Adrenal gland (tissue), 12 donors: ENCODE data around the gene FAM98B. TPM values are rescaled to one million over a fixed set of nuclear protein-coding genes. Genes with fewer than 3 reads are reported as not detected.

Experiments
- DNase-seq, 7 donors: peaks; one replicate each; pipeline ENCODE4 v3.0.0-alpha.2; 2019 to 2020
- H3K27ac ChIP-seq, 5 donors: fragments of 200-600 bp; sonication (generic) in 4 of 5; 1 replicate in 3 of 5; 2 replicates in 2 of 5; pipeline versions ENCODE4 v1.5.1 to v1.8.0; 2016 to 2020; ENCODE audit warnings: mild to moderate bottlenecking in 1 of 5
- H3K27me3 ChIP-seq: fragments of 200-600 bp; 2 replicates; pipeline ENCODE4 v1.8.0; 2021
- H3K36me3 ChIP-seq, 2 donors: fragments of 200-600 bp; replicated peaks in 1 of 2; 1 replicate in 1 of 2; 2 replicates in 1 of 2; pipeline versions ENCODE4 v1.5.1 to v1.8.0; 2018 to 2022
- H3K4me1 ChIP-seq, 2 donors: fragments of 200-600 bp; replicated peaks in 1 of 2; 1 replicate in 1 of 2; 2 replicates in 1 of 2; pipeline versions ENCODE4 v1.5.1 to v1.8.0; 2018 to 2021
- H3K4me3 ChIP-seq, 4 donors: fragments of 200-600 bp; sonication (generic) in 3 of 4; one replicate each; pipeline ENCODE4 v1.5.1; 2016 to 2018
- H3K9me3 ChIP-seq, 3 donors: fragments of 200-600 bp; sonication (generic) in 1 of 3; replicated peaks in 1 of 3; 1 replicate in 2 of 3; 2 replicates in 1 of 3; pipeline versions ENCODE4 v1.5.1 to v1.8.0; 2016 to 2021
- CTCF ChIP-seq, 6 experiments: fragments of 450-650 bp in 4 of 6; fragments of 200-600 bp in 2 of 6; sonication (generic) in 1 of 6; IDR thresholded peaks; 1 replicate in 5 of 6; 2 replicates in 1 of 6; pipeline versions ENCODE4 v1.5.1 to v1.8.0; 2016 to 2021; ENCODE audit warnings: antibody characterized with exemption in 6 of 6, mild to moderate bottlenecking in 2 of 6, moderate library complexity in 1 of 6
- POLR2A ChIP-seq, 2 donors: fragments of 450-650 bp; IDR thresholded peaks; one replicate each; pipeline ENCODE4 v1.6.1; 2017; ENCODE audit warnings: antibody characterized with exemption in 2 of 2, mild to moderate bottlenecking in 2 of 2, moderate library complexity in 1 of 2
- WGBS, 4 donors: extraction: QIAGEN DNeasy Blood & Tissue Kit in 2 of 4; methylation state at CpG; one replicate each; pipeline versions ENCODE4 v1.1.5 to v1.1.7; 2013 to 2017; 5-methylcytosine and 5-hydroxymethylcytosine counted together
- intact Hi-C, 2 donors: fragments of 100-400 bp; cut with DNase I; formaldehyde crosslinking; loops; one replicate each; pipeline versions ENCODE4 v1.14.1 to v1.15.0; 2022 to 2023
- polyA plus RNA-seq, 3 donors: library from polyadenylated mRNA; stranded (reverse); fragments of 200-250 nt in 2 of 3; fragments of 350-450 nt in 1 of 3; fragmentation: Illumina TruSeq in 1 of 3; extraction: RNeasy Lipid Tissue Mini Kit (QIAGEN cat#74804) in 1 of 3; gene quantifications; one replicate each; pipeline ENCODE4 v1.2.3, GENCODE V29; 2013 to 2014
- total RNA-seq, 9 donors: library from RNA; depleted of rRNA in 4 of 9; stranded (reverse); fragments of >200 nt in 4 of 9; fragments of 120-200 nt in 1 of 9; fragmentation: NEBNext Ultra II Directional in 1 of 9; extraction: Animal tissue kit (Norgen Biotek cat#: 25700) in 1 of 9; gene quantifications; one replicate each; pipeline versions ENCODE4 v1.1.0 to v1.2.4, GENCODE V29; 2013 to 2023
- donor health status: healthy with polysubstance abuse.
- donor health status: Bipolar disorder and iron deficiency.
- donor health status: DM: yes; HTN: yes; CAD: no.
- donor health status: DM: no; HTN: no; CAD: no.
- donor health status: DM: no; HTN: no; CAD: no.
- donor health status: DM: yes; HTN: yes; CAD: no.

The FAM98B gene
- total and polyA plus RNA-seq, 12 donors = 3.0 to 30.1 (median 12.3) TPM

DNA sequence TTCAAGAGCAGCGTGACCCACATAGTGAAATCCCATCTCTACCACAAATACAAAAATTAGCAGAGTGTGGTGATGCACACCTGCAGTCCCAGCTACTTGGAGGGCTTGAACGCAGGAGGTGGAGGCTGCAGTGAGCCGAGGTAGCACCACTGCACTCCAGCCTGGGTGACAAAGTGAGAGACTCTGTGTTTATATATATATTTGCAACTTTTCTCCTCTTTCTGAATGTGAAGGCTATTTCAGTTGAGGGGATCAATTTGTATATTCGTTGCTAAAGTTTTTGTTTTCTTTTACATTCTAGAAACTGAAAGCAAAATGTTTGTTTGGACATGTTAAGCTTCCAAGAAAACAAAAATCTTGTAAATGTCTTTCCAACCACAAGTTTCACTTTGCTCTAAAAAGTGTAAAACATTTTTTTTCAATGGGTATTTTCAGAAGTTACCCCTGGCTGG lies 29.8 kb upstream of the FAM98B start:
- Histone ChIP-seq H3K27me3 (no peaks in the 10 kb centered on the region), H3K4me1 (no peaks in the 10 kb centered on the region), H3K36me3 (no peaks in the 10 kb centered on the region), H3K27ac (no peak overlapping the region), H3K9me3 (no peaks in the 10 kb centered on the region), H3K4me3 (no peak overlapping the region)
- DNase-seq = no peak
- 71 to 78% (median 75%) methylated on average over 4 of the region's 4 CpGs for WGBS, 4 donors
- TF ChIP-seq CTCF (IDR thresholded peaks at IDR 0.05) = no peak
- TF ChIP-seq POLR2A (IDR thresholded peaks at IDR 0.05) = no peak
- intact Hi-C loops = no loop called here

DNA sequence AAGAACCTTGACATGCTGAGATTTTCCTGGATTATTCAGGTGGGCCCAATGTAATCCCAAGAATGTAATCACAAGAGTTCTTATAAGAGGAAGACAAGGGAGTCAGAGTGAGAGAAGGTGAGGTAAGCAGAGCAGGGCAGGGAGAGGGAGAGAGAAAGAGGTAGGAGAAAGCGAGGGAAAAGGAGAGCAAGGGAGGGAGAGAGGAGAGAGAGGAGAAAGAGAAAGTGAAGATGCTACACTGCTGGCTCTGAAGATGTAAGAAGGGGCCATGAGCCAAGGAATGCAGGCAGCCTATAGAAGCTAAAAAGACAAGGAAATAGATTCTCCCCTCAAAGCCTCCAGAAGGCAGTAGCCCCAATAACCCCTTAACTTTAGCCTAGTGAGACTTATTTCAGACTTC lies 28.7 kb upstream of the FAM98B start:
- no peaks in the 10 kb centered on the region for H3K36me3 ChIP-seq
- no peaks in the 10 kb centered on the region for H3K9me3 ChIP-seq
- DNase-seq = no peak
- no peak overlapping the region for H3K4me3 ChIP-seq
- no peak overlapping the region for H3K27ac ChIP-seq
- WGBS, 4 donors = 80 to 96% (median 85%) methylated on average over 1 of the region's 1 CpG
- no peaks in the 10 kb centered on the region for H3K4me1 ChIP-seq
- TF ChIP-seq POLR2A (IDR thresholded peaks at IDR 0.05) = no peak
- TF ChIP-seq CTCF (IDR thresholded peaks at IDR 0.05) = no peak
- intact Hi-C loops = no loop called here
- H3K27me3 ChIP-seq = no peaks in the 10 kb centered on the region

- DNase-seq = no peak
- Histone ChIP-seq H3K27ac (no peak overlapping the region), H3K27me3 (no peaks in the 10 kb centered on the region), H3K9me3 (no peaks in the 10 kb centered on the region), H3K4me1 (no peaks in the 10 kb centered on the region), H3K4me3 (no peak overlapping the region), H3K36me3 (no peaks in the 10 kb centered on the region)
- intact Hi-C loops = no loop called here
- 77 to 94% (median 87%) methylated on average over 1 of the region's 1 CpG for WGBS, 4 donors
- TF ChIP-seq POLR2A (IDR thresholded peaks at IDR 0.05) (no peak), CTCF (IDR thresholded peaks at IDR 0.05) (no peak)
These were observed 26.5 kb upstream of the FAM98B start for GRCh38 chr15:38427380-38427779.

DNA sequence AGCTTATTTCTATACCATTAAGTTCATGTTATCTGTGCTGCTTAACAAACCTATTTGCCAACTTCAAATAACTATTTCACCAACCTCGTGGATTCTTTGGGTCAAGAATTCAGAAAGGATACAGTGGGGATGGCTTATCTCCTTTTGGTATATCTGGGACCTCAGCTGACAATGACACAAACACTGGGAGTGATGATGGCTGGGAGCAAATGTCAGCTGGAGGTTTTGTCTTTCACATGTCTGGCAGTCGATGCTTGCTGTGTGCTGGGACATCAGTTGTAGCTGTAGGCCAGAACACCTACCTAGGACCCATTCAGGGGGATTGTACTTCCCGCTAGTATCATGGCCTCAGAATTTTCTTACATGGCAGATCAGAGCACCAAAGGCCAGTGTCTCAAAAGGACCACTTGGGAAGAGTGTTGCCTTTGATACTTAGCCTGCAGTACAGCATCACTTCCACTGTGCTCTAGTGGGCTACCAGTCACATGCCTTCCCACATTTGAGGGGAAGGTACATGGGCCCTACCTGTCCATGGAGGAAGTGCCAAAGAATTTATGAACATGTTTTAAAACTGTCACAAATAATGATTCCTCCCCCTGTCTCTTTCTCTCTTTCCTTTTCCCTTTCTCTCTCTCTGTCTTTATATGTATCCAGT lies 23.7 kb upstream of the FAM98B start:
- TF ChIP-seq CTCF (IDR thresholded peaks at IDR 0.05) (no peak), POLR2A (IDR thresholded peaks at IDR 0.05) (no peak)
- intact Hi-C loops = no loop called here

More for the DNA sequence above, 23.7 kb upstream of the FAM98B start:
- DNase-seq = no peak
- Histone ChIP-seq H3K4me1 (no peaks in the 10 kb centered on the region), H3K9me3 (no peaks in the 10 kb centered on the region), H3K27ac (no peak overlapping the region), H3K27me3 (no peaks in the 10 kb centered on the region), H3K36me3 (no peaks in the 10 kb centered on the region), H3K4me3 (no peak overlapping the region)
- 70 to 81% (median 80%) methylated on average over 3 of the region's 3 CpGs for WGBS, 4 donors
